Superior temporal gyrus (tissue), 1 donor: ENCODE results near the gene ERCC5.
A peak's percentile ranks its signal among the peaks of the same experiment; 100 is the strongest.

ENCODE experiments used
- DNase-seq: peaks from one replicate; pipeline ENCODE4 v3.0.0-alpha.2; 2016; ENCODE audit errors: extremely low spot score

ERCC5 gene

GRCh38 chr13:102845289-102845629, 573 bp upstream of the ERCC5 start:
- DNase-seq = no peak

- peak; percentile 65 for DNase-seq
These were observed 606 bp downstream of the ERCC5 start for GRCh38 chr13:102846261-102847015.

GRCh38 chr13:102847272-102848234, 1.7 kb downstream of the ERCC5 start:
- peak; percentile 72 for DNase-seq

GRCh38 chr13:102848956-102849355, 3.1 kb downstream of the ERCC5 start:
- DNase-seq = no peak

GRCh38 chr13:102852556-102852955, 6.7 kb downstream of the ERCC5 start:
- no peak for DNase-seq

GRCh38 chr13:102854675-102855074, 8.8 kb downstream of the ERCC5 start:
- DNase-seq = no peak

- no peak for DNase-seq
These were observed 10.7 kb downstream of the ERCC5 start for GRCh38 chr13:102856557-102856956.

GRCh38 chr13:102862624-102863210, 16.9 kb downstream of the ERCC5 start:
- DNase-seq = no peak

- DNase-seq = no peak
These were observed 17.8 kb downstream of the ERCC5 start for GRCh38 chr13:102863590-102863989.

GRCh38 chr13:102868366-102868936, 22.6 kb downstream of the ERCC5 start:
- DNase-seq = peak; percentile 20

- DNase-seq = peak; percentile 18
These were observed 24.3 kb downstream of the ERCC5 start for GRCh38 chr13:102869948-102870676.

GRCh38 chr13:102870677-102871415, 25.0 kb downstream of the ERCC5 start:
- peak; percentile 91 for DNase-seq

GRCh38 chr13:102872131-102872530, 26.3 kb downstream of the ERCC5 start:
- no peak for DNase-seq

- DNase-seq = no peak
These were observed 26.7 kb downstream of the ERCC5 start for GRCh38 chr13:102872531-102872930.

GRCh38 chr13:102873653-102874052, 27.8 kb downstream of the ERCC5 start:
- no peak for DNase-seq

GRCh38 chr13:102875256-102875655, 29.4 kb downstream of the ERCC5 start:
- peak; percentile 44 for DNase-seq

GRCh38 chr13:102877303-102877702, 31.5 kb downstream of the ERCC5 start:
- DNase-seq = no peak

- no peak for DNase-seq
These were observed 32.6 kb downstream of the ERCC5 start for GRCh38 chr13:102878481-102878880.

GRCh38 chr13:102879793-102880499, 34.1 kb downstream of the ERCC5 start:
- peak; percentile 18 for DNase-seq
